Endothelial cell (in vitro differentiated cells): Measurements from ENCODE around the gene DCAF11. TPM values are rescaled to one million over a fixed set of nuclear protein-coding genes. Genes with fewer than 3 reads are reported as not detected.

Experiments used
- DNase-seq: peaks from one replicate; pipeline ENCODE4 v3.0.0; 2021; ENCODE audit warnings: low spot score
- H3K27ac Mint-ChIP-seq: one replicate; pipeline ENCODE4 v1.8.0; 2021; ENCODE audit warnings: mixed read lengths, inconsistent platforms; ENCODE audit not compliant: unreplicated experiment
- H3K27me3 Mint-ChIP-seq: one replicate; pipeline ENCODE4 v1.8.0; 2021; ENCODE audit warnings: mild to moderate bottlenecking, moderate library complexity, mixed read lengths, inconsistent platforms; ENCODE audit not compliant: unreplicated experiment
- H3K36me3 Mint-ChIP-seq: one replicate; pipeline ENCODE4 v1.8.0; 2021; ENCODE audit warnings: mild to moderate bottlenecking, low read depth, mixed read lengths, inconsistent platforms; ENCODE audit not compliant: unreplicated experiment
- H3K4me1 Mint-ChIP-seq: one replicate; pipeline ENCODE4 v1.8.0; 2021; ENCODE audit warnings: mild to moderate bottlenecking, mixed read lengths, inconsistent platforms; ENCODE audit not compliant: unreplicated experiment
- H3K4me3 Mint-ChIP-seq: one replicate; pipeline ENCODE4 v1.8.0; 2021; ENCODE audit warnings: mild to moderate bottlenecking, mixed read lengths, inconsistent platforms; ENCODE audit not compliant: unreplicated experiment
- H3K9me3 Mint-ChIP-seq: one replicate; pipeline ENCODE4 v1.8.0; 2021; ENCODE audit warnings: mixed read lengths, inconsistent platforms; ENCODE audit not compliant: unreplicated experiment
- total RNA-seq: library from RNA; stranded (reverse); fragmentation: NEBNext Ultra II Directional; extraction: Animal tissue kit (Norgen Biotek cat#: 25700); gene quantifications from one replicate; pipeline ENCODE4 v1.2.1, GENCODE V29; 2021; ENCODE audit not compliant: unreplicated experiment
- TF ChIP-seq, protein P1 (sequence below): fragments of 200-600 bp; sonication (generic); IDR thresholded peaks from one replicate; pipeline ENCODE4 v1.5.0; 2021; ENCODE audit warnings: antibody characterized with exemption; ENCODE audit not compliant: unreplicated experiment

Gene DCAF11
- total RNA-seq, 1 donor from 2014 or later: 38.2 TPM

GRCh38 chr14:24071144-24071697, 43.4 kb upstream of the DCAF11 start, which contains the start of gene CPNE6:
Gene CPNE6, plus strand, starts transcription at chr14:24071562. Its CDS starts 1,375 bp downstream, at chr14:24072937.
- Mint-ChIP-seq H3K36me3 (peaks cover 5% of the 10 kb centered on the region), H3K4me3 (no peak within 1 kb of the TSS), H3K27me3 (peaks cover 12% of the 10 kb centered on the region), H3K27ac (no peak within 1 kb of the TSS), H3K4me1 (no peaks in the 10 kb centered on the region), H3K9me3 (no peaks in the 10 kb centered on the region)
- no peak for DNase-seq
- TF ChIP-seq, protein P1, sequence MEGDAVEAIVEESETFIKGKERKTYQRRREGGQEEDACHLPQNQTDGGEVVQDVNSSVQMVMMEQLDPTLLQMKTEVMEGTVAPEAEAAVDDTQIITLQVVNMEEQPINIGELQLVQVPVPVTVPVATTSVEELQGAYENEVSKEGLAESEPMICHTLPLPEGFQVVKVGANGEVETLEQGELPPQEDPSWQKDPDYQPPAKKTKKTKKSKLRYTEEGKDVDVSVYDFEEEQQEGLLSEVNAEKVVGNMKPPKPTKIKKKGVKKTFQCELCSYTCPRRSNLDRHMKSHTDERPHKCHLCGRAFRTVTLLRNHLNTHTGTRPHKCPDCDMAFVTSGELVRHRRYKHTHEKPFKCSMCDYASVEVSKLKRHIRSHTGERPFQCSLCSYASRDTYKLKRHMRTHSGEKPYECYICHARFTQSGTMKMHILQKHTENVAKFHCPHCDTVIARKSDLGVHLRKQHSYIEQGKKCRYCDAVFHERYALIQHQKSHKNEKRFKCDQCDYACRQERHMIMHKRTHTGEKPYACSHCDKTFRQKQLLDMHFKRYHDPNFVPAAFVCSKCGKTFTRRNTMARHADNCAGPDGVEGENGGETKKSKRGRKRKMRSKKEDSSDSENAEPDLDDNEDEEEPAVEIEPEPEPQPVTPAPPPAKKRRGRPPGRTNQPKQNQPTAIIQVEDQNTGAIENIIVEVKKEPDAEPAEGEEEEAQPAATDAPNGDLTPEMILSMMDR: no peak

- DNase-seq: no peak
- Mint-ChIP-seq H3K4me3 (no peak overlapping the region), H3K27ac (no peak overlapping the region), H3K36me3 (peaks cover 5% of the 10 kb centered on the region), H3K4me1 (no peaks in the 10 kb centered on the region), H3K9me3 (no peaks in the 10 kb centered on the region), H3K27me3 (peaks cover 12% of the 10 kb centered on the region)
- TF ChIP-seq, protein P1: no peak
Measured at GRCh38 chr14:24071836-24072430, 42.6 kb upstream of the DCAF11 start.

GRCh38 chr14:24072436-24072835, 42.1 kb upstream of the DCAF11 start:
- Mint-ChIP-seq H3K9me3 (no peaks in the 10 kb centered on the region), H3K27ac (no peak overlapping the region), H3K36me3 (peaks cover 5% of the 10 kb centered on the region), H3K4me3 (no peak overlapping the region), H3K4me1 (no peaks in the 10 kb centered on the region), H3K27me3 (peaks cover 12% of the 10 kb centered on the region)
- TF ChIP-seq, protein P1: no peak
- no peak for DNase-seq

- Mint-ChIP-seq H3K27ac (no peak overlapping the region), H3K4me3 (no peak overlapping the region), H3K4me1 (no peaks in the 10 kb centered on the region), H3K36me3 (peaks cover 5% of the 10 kb centered on the region), H3K27me3 (peaks cover 14% of the 10 kb centered on the region), H3K9me3 (no peaks in the 10 kb centered on the region)
- no peak for DNase-seq
- TF ChIP-seq, protein P1: no peak
Measured at GRCh38 chr14:24072881-24073877, 41.4 kb upstream of the DCAF11 start.
